ENCODE results near the gene FMN1. TPM values are rescaled to one million over a fixed set of nuclear protein-coding genes. Genes with fewer than 3 reads are reported as not detected.

Gene FMN1
- total RNA-seq, 1 experiment from 2014 or later = 3.9 TPM

DNA sequence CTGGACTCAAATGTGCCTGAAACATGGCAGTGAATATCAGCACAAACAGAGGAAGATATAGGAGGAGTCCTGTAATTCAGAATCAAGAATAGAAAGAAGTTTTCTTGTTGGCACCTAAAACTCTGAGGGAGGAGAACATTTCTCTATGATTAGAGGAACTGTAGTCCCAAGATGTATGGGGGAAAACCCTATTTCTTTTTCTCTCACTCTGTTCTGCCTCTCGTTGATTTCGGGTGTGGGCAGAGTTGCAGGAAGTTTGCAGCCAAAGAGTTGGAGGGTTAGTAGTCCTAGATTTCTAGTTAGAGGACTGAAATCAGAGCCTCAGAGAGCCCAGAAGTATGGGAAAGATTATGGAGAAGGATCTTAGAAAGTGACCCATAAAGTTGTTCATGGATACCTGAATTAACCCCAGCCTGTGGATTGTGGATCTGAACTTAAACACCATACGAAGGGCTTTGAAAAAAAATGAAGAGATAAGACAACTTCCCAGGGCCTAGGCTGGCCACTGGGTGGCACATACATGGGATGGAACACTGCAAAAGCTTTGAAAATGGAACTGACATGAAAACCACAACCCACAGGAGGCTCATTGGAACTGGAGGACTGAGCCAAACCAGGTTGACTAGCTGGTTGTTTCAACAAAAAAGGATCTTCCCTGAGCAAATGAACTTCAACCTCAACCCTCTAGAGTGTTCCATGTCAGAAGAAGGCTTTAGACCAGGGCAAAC, 34.6 kb downstream of the FMN1 start:
- H3K4me1 ChIP-seq (ENCODE audit: control insufficient read depth, insufficient read depth, low read length) = no peaks in the 10 kb centered on the region
- no peak overlapping the region for H3K27ac ChIP-seq (ENCODE audit: low read length)
- POLR2A ChIA-PET = no interaction called here
- H3K27me3 ChIP-seq (ENCODE audit: control insufficient read depth, insufficient read depth, low read length) = no peaks in the 10 kb centered on the region
- no TSS peak for BruUV-seq (replicated peaks)
- no peaks in the 10 kb centered on the region for H3K9me3 ChIP-seq (ENCODE audit: control insufficient read depth, insufficient read depth, low read depth, low read length)
- DNase-seq (ENCODE audit: low read depth, low spot score) (no peak), ATAC-seq (no peak)
- CTCF ChIA-PET = no interaction called here
- TF ChIP-seq, protein P1, sequence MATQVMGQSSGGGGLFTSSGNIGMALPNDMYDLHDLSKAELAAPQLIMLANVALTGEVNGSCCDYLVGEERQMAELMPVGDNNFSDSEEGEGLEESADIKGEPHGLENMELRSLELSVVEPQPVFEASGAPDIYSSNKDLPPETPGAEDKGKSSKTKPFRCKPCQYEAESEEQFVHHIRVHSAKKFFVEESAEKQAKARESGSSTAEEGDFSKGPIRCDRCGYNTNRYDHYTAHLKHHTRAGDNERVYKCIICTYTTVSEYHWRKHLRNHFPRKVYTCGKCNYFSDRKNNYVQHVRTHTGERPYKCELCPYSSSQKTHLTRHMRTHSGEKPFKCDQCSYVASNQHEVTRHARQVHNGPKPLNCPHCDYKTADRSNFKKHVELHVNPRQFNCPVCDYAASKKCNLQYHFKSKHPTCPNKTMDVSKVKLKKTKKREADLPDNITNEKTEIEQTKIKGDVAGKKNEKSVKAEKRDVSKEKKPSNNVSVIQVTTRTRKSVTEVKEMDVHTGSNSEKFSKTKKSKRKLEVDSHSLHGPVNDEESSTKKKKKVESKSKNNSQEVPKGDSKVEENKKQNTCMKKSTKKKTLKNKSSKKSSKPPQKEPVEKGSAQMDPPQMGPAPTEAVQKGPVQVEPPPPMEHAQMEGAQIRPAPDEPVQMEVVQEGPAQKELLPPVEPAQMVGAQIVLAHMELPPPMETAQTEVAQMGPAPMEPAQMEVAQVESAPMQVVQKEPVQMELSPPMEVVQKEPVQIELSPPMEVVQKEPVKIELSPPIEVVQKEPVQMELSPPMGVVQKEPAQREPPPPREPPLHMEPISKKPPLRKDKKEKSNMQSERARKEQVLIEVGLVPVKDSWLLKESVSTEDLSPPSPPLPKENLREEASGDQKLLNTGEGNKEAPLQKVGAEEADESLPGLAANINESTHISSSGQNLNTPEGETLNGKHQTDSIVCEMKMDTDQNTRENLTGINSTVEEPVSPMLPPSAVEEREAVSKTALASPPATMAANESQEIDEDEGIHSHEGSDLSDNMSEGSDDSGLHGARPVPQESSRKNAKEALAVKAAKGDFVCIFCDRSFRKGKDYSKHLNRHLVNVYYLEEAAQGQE (IDR thresholded peaks at IDR 0.05; ENCODE audit: insufficient read depth in 1 of 2, low read depth in 2 of 2, low read length in 1 of 2) = no peak
- no peak for TF ChIP-seq SIN3A (IDR thresholded peaks at IDR 0.05; ENCODE audit: borderline replicate concordance, insufficient read depth, low read depth, low read length)
- TF ChIP-seq, protein P2, sequence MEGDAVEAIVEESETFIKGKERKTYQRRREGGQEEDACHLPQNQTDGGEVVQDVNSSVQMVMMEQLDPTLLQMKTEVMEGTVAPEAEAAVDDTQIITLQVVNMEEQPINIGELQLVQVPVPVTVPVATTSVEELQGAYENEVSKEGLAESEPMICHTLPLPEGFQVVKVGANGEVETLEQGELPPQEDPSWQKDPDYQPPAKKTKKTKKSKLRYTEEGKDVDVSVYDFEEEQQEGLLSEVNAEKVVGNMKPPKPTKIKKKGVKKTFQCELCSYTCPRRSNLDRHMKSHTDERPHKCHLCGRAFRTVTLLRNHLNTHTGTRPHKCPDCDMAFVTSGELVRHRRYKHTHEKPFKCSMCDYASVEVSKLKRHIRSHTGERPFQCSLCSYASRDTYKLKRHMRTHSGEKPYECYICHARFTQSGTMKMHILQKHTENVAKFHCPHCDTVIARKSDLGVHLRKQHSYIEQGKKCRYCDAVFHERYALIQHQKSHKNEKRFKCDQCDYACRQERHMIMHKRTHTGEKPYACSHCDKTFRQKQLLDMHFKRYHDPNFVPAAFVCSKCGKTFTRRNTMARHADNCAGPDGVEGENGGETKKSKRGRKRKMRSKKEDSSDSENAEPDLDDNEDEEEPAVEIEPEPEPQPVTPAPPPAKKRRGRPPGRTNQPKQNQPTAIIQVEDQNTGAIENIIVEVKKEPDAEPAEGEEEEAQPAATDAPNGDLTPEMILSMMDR (IDR thresholded peaks at IDR 0.05) = peak; percentile 24; the same call in 1 of the 2 replicates
- TF ChIP-seq TCF7L2 (IDR thresholded peaks at IDR 0.05; ENCODE audit: low read depth, low read length) = no peak
- H3K4me3 ChIP-seq (ENCODE audit: low read depth in 2 of 2, low read length in 2 of 2) = no peak overlapping the region
- H3K36me3 ChIP-seq (ENCODE audit: control insufficient read depth, insufficient read depth, low read length) = no peaks in the 10 kb centered on the region
- intact Hi-C loops (cut with micrococcal nuclease; ENCODE audit: unreplicated experiment) (no loop called here), in situ Hi-C loops (cut with HindIII; ENCODE audit: low pct_unique_long_range_greater_than_20kb, low sequenced_read_pairs) (no loop called here)

DNA sequence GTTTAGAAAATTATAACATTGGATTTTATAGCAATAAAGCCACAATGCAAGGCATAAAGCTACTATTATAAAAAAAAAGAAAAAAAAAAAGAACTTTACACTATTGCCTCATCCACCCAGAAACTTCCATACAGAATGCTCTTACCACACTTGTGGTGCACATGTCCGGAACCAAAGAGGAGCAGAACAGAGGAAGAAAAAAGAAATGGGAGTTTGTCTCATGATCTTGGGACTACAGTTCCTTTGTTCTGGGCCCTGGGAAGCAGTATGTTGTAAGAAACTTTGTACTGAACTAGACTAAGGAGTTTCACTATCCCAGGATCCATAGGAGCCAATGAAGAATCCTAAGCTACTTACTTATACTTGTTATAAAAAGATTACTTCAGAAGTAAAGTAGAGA, 36.1 kb downstream of the FMN1 start:
- no peaks in the 10 kb centered on the region for H3K27me3 ChIP-seq (ENCODE audit: control insufficient read depth, insufficient read depth, low read length)
- no peak overlapping the region for H3K4me3 ChIP-seq (ENCODE audit: low read depth in 2 of 2, low read length in 2 of 2)
- CTCF ChIA-PET = interaction anchor here (0.6 kb wide), 1 partner anchor 57 kb away, joined by 3 read pairs; no protein-coding TSS in a partner anchor
- no peak overlapping the region for H3K27ac ChIP-seq (ENCODE audit: low read length)
- no peak for ATAC-seq
- intact Hi-C loops (cut with micrococcal nuclease; ENCODE audit: unreplicated experiment) (no loop called here), in situ Hi-C loops (cut with HindIII; ENCODE audit: low pct_unique_long_range_greater_than_20kb, low sequenced_read_pairs) (no loop called here)
- no peaks in the 10 kb centered on the region for H3K4me1 ChIP-seq (ENCODE audit: control insufficient read depth, insufficient read depth, low read length)
- H3K9me3 ChIP-seq (ENCODE audit: control insufficient read depth, insufficient read depth, low read depth, low read length) = no peaks in the 10 kb centered on the region
- TF ChIP-seq TCF7L2 (IDR thresholded peaks at IDR 0.05; ENCODE audit: low read depth, low read length) = no peak
- TF ChIP-seq SIN3A (IDR thresholded peaks at IDR 0.05; ENCODE audit: borderline replicate concordance, insufficient read depth, low read depth, low read length) = no peak
- TF ChIP-seq, protein P2 (IDR thresholded peaks at IDR 0.05) = no peak
- TF ChIP-seq, protein P1 (IDR thresholded peaks at IDR 0.05; ENCODE audit: insufficient read depth in 1 of 2, low read depth in 2 of 2, low read length in 1 of 2) = no peak
- no peak for TF ChIP-seq POLR2AphosphoS5 (IDR thresholded peaks at IDR 0.05; ENCODE audit: low read depth, low read length)
- no peak for DNase-seq (ENCODE audit: low read depth, low spot score)
- POLR2A ChIA-PET = interaction anchor here (0.6 kb wide), 1 partner anchor 49 kb away, joined by 3 read pairs; no protein-coding TSS in a partner anchor
- no peaks in the 10 kb centered on the region for H3K36me3 ChIP-seq (ENCODE audit: control insufficient read depth, insufficient read depth, low read length)
- no TSS peak for BruUV-seq (replicated peaks)
